Measurements from ENCODE around the gene C9orf78. TPM values are rescaled to one million over a fixed set of nuclear protein-coding genes. Genes with fewer than 3 reads are reported as not detected.

Gene C9orf78
- polyA plus RNA-seq, 1 experiment = 26.1 TPM

DNA sequence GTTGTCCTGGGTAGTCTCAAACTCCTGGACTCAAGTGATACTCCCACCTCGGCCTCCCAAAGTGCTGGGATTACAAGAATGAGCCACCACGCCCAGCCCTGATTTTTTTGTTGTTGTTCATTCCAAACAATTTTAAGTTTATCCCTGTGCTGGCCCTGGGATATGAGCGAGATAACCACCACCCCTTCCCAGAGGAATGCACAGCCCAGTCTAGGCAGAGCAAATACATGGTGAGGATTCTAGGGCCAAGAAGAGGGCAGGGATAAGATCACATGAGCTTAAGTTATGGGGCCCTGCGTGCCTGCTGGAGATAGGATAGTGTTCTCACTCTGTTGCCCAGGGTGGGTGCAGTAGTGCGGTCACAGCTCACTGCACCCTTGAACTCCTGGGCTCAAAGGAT is 53.1 kb downstream of the C9orf78 start:
- TF ChIP-seq, protein P1, sequence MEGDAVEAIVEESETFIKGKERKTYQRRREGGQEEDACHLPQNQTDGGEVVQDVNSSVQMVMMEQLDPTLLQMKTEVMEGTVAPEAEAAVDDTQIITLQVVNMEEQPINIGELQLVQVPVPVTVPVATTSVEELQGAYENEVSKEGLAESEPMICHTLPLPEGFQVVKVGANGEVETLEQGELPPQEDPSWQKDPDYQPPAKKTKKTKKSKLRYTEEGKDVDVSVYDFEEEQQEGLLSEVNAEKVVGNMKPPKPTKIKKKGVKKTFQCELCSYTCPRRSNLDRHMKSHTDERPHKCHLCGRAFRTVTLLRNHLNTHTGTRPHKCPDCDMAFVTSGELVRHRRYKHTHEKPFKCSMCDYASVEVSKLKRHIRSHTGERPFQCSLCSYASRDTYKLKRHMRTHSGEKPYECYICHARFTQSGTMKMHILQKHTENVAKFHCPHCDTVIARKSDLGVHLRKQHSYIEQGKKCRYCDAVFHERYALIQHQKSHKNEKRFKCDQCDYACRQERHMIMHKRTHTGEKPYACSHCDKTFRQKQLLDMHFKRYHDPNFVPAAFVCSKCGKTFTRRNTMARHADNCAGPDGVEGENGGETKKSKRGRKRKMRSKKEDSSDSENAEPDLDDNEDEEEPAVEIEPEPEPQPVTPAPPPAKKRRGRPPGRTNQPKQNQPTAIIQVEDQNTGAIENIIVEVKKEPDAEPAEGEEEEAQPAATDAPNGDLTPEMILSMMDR (IDR thresholded peaks at IDR 0.05; ENCODE audit: insufficient read depth, low read depth, low read length) = no peak
- DNase-seq (ENCODE audit: low read depth) = no peak
- ChIA-PET POLR2A (no interaction called here), CTCF (interaction anchor here (0.6 to 9.4 kb wide), 11 partner anchors 18 to 165 kb away, joined by 3 to 172 read pairs (median 6); partner anchors contain the start of gene ASB6)
- Histone ChIP-seq H3K36me3 (ENCODE audit: control insufficient read depth, insufficient read depth, low read length) (no peaks in the 10 kb centered on the region), H3K4me3 (ENCODE audit: low read depth, low read length) (no peak overlapping the region), H3K27me3 (ENCODE audit: control insufficient read depth, insufficient read depth, low read length) (no peaks in the 10 kb centered on the region)

DNA sequence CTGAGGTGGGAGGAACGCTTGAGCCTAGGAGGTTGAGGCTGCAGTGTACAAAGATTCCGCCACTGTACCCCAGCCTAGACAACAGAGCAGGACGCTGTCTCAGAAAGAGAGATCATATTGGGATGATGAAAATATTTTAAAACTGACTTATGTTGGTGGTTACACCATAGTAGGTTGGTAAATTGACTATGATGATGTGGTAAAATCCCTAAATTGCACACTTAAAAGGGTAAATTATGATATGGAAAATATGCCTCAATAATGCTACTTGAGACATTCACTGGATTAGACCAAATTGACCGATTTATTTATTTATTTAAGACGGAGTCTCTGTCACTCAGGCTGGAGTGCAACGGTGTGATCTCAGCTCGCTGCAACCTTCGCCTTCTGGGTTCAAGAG is 53.9 kb downstream of the C9orf78 start:
- H3K4me3 ChIP-seq (ENCODE audit: low read depth, low read length) = no peak overlapping the region
- DNase-seq (ENCODE audit: low read depth) = no peak
- ChIA-PET POLR2A (no interaction called here), CTCF (interaction anchor here (1.0 to 9.4 kb wide), 10 partner anchors 9 to 642 kb away, joined by 3 to 172 read pairs (median 6); partner anchors contain the start of gene ASB6)
- H3K36me3 ChIP-seq (ENCODE audit: control insufficient read depth, insufficient read depth, low read length) = no peaks in the 10 kb centered on the region
- no peaks in the 10 kb centered on the region for H3K27me3 ChIP-seq (ENCODE audit: control insufficient read depth, insufficient read depth, low read length)
- TF ChIP-seq, protein P1 (IDR thresholded peaks at IDR 0.05; ENCODE audit: insufficient read depth, low read depth, low read length) = no peak

DNA sequence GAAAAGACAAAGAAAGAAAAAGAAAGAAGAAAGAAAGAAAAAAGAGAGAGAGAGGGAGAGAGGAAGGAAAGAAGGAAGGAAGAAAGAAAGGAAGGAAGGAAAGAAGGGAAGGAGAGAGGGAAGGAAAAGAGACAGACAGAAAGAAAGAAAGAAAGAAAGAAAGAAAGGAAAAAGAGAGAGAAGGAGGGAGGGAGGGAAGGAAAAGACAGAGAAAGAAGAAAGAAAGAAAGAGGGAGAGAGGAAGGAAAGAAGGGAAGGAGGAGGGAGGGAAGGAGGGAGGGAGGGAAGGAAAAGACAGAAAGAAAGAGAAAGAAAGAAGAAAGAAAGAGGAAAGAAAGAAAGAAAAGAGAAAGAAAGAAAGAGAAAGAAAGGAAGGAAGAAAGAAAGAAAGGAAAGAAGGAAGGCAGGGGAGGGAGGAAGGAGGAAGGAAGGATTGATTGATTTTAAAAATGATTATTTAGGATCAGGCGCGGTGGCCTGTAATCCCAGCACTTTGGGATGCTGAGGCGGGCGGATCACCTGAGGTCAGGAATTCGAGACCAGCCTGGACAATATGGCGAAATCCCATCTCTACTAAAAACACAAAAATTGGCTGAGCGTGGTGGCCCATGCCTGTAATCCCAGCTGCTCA is 55.4 kb downstream of the C9orf78 start:
- POLR2A ChIA-PET = no interaction called here
- no peak overlapping the region for H3K4me3 ChIP-seq (ENCODE audit: low read depth, low read length)
- DNase-seq (ENCODE audit: low read depth) = no peak
- H3K27me3 ChIP-seq (ENCODE audit: control insufficient read depth, insufficient read depth, low read length) = no peaks in the 10 kb centered on the region
- TF ChIP-seq, protein P1 (IDR thresholded peaks at IDR 0.05; ENCODE audit: insufficient read depth, low read depth, low read length) = no peak
- H3K36me3 ChIP-seq (ENCODE audit: control insufficient read depth, insufficient read depth, low read length) = no peaks in the 10 kb centered on the region
- CTCF ChIA-PET = interaction anchor here (0.7 to 9.4 kb wide), 4 partner anchors 11 to 59 kb away, joined by 3 to 172 read pairs (median 26); no protein-coding TSS in a partner anchor

DNA sequence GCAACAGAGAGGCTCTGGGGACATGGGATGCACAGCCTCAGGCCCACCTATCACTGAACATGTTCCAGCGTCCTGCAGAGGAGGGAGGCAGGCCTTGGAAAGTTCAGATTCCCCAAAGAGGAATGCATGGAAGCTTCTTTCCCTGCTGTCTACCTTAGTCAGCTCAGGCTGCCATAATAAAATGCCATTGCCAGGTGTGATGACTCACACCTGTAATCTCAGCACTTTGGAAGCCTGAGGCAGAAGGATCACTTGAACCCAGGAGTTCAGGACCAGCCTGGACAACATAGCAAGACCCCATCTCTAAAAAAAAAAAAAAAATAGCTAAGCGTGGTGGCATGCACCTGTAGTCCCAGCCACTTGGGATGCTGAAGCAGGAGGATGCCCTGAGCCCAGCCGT is 56.6 kb downstream of the C9orf78 start:
- POLR2A ChIA-PET = no interaction called here
- H3K27me3 ChIP-seq (ENCODE audit: control insufficient read depth, insufficient read depth, low read length) = no peaks in the 10 kb centered on the region
- no peaks in the 10 kb centered on the region for H3K36me3 ChIP-seq (ENCODE audit: control insufficient read depth, insufficient read depth, low read length)
- H3K4me3 ChIP-seq (ENCODE audit: low read depth, low read length) = no peak overlapping the region
- TF ChIP-seq, protein P1 (IDR thresholded peaks at IDR 0.05; ENCODE audit: insufficient read depth, low read depth, low read length) = no peak
- CTCF ChIA-PET = interaction anchor here (1.1 to 3.4 kb wide), 6 partner anchors 13 to 647 kb away, joined by 3 to 39 read pairs (median 9); partner anchors contain the start of gene ASB6
- DNase-seq (ENCODE audit: low read depth) = no peak

DNA sequence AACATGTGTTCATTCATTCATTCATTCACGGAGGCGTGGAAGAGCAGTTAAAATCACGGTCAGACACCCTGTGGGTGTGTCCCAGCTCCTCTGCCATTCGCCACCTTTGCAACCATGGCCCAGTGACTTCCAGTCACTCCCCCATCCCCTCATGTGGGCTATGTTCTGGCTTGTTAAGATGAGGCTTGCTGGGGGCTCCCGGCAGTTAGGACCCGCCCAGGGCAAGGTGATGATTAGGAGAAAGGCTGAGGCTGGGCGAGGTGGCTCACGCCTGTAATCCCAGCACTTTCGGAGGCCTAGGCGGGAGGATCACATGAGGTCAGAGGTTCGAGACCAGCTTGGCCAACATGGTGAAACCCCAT is 57.3 kb downstream of the C9orf78 start:
- CTCF ChIA-PET = interaction anchor here (0.9 to 3.4 kb wide), 9 partner anchors 12 to 647 kb away, joined by 3 to 39 read pairs (median 3); partner anchors contain the start of genes ASB6 and PTGES
- POLR2A ChIA-PET = interaction anchor here (1.0 to 1.2 kb wide), 2 partner anchors 15 to 635 kb away, joined by 3 read pairs; no protein-coding TSS in a partner anchor
- no peak overlapping the region for H3K4me3 ChIP-seq (ENCODE audit: low read depth, low read length)

More for the DNA sequence above, 57.3 kb downstream of the C9orf78 start:
- TF ChIP-seq, protein P1 (IDR thresholded peaks at IDR 0.05; ENCODE audit: insufficient read depth, low read depth, low read length) = no peak
- Histone ChIP-seq H3K36me3 (ENCODE audit: control insufficient read depth, insufficient read depth, low read length) (no peaks in the 10 kb centered on the region), H3K27me3 (ENCODE audit: control insufficient read depth, insufficient read depth, low read length) (no peaks in the 10 kb centered on the region)
- no peak for DNase-seq (ENCODE audit: low read depth)

Small RNA genes within 50 kb of the gene (small RNA-seq; reads per million reads assigned to genes)
- gene MIR6855 (ENCODE audit: insufficient read length, low read depth, low replicate concordance) = not detected

Other genes with a start within 250 kb of the C9orf78 start
- gene C9orf50, start 214.2 kb downstream of the C9orf78 start, polyA plus RNA-seq (2011; rRNA removed) = 0.20 and 0.21 TPM in 2 replicates
- 77.1 and 96.3 TPM in 2 replicates for gene NTMT1, start 209.1 kb downstream of the C9orf78 start, polyA plus RNA-seq (2011; rRNA removed)
- gene ASB6, start 193.1 kb downstream of the C9orf78 start, polyA plus RNA-seq (2011; rRNA removed) = 13.1 and 23.2 TPM in 2 replicates
- gene PRRX2, start 169.6 kb downstream of the C9orf78 start, polyA plus RNA-seq (2011; rRNA removed) = 20.4 and 37.4 TPM in 2 replicates
- 10.5 and 16.4 TPM in 2 replicates for gene PTGES, start 82.2 kb downstream of the C9orf78 start, polyA plus RNA-seq (2011; rRNA removed)
- gene TOR1B, start 32.1 kb downstream of the C9orf78 start, polyA plus RNA-seq (2011; rRNA removed) = 26.8 and 31.4 TPM in 2 replicates
- gene TOR1A, start 11.1 kb downstream of the C9orf78 start, polyA plus RNA-seq (2011; rRNA removed) = 78.8 and 93.2 TPM in 2 replicates
- gene USP20, start 183 bp upstream of the C9orf78 start, polyA plus RNA-seq (2011; rRNA removed) = 10.5 and 19.0 TPM in 2 replicates
- 7.8 and 15.0 TPM in 2 replicates for gene FNBP1, start 207.9 kb upstream of the C9orf78 start, polyA plus RNA-seq (2011; rRNA removed)
- 32.5 and 36.4 TPM in 2 replicates for gene GPR107, start 218.6 kb upstream of the C9orf78 start, polyA plus RNA-seq (2011; rRNA removed)

Measured in BJ (cell line).